Upper lobe of right lung (tissue), 1 donor: ENCODE measurements around the gene COQ2. TPM values are rescaled to one million over a fixed set of nuclear protein-coding genes. Genes with fewer than 3 reads are reported as not detected.

ENCODE experiments used
- ATAC-seq: fragments of 200-7000 bp; cut with Tn5 transposase; one replicate; pipeline ENCODE4 v1.9.1; 2020; ENCODE audit warnings: mild to moderate bottlenecking, moderate library complexity
- DNase-seq: peaks from one replicate; pipeline ENCODE4 v3.0.0-alpha.2; 2020
- H3K27ac ChIP-seq: fragments of 200-600 bp; one replicate; pipeline ENCODE4 v1.8.0; 2022
- H3K27me3 ChIP-seq: fragments of 200-600 bp; one replicate; pipeline ENCODE4 v1.8.0; 2022; ENCODE audit warnings: mild to moderate bottlenecking
- H3K36me3 ChIP-seq: fragments of 200-600 bp; one replicate; pipeline ENCODE4 v1.8.0; 2022
- H3K4me1 ChIP-seq: fragments of 200-600 bp; one replicate; pipeline ENCODE4 v1.8.0; 2022
- H3K4me3 ChIP-seq: fragments of 200-600 bp; one replicate; pipeline ENCODE4 v1.8.0; 2022; ENCODE audit warnings: mild to moderate bottlenecking
- H3K9me3 ChIP-seq: fragments of 200-600 bp; one replicate; pipeline ENCODE4 v1.8.0; 2022
- intact Hi-C: fragments of 100-400 bp; cut with DNase I; formaldehyde crosslinking; loops from one replicate; pipeline ENCODE4 v1.11.0; 2022
- total RNA-seq: library from RNA; stranded (reverse); fragmentation: NEBNext Ultra II Directional; extraction: Animal tissue kit (Norgen Biotek cat#: 25700); gene quantifications from one replicate; pipeline ENCODE4 v1.2.1, GENCODE V29; 2021
- TF ChIP-seq, protein P1 (sequence below): fragments of 200-600 bp; IDR thresholded peaks from one replicate; pipeline ENCODE4 v1.8.0; 2022; ENCODE audit warnings: antibody characterized with exemption
- donor health status: DM: no; HTN: yes; CAD: no; lungs with severe emphysema.

Gene COQ2
- total RNA-seq, 1 donor from 2014 or later = 12.4 TPM

- ATAC-seq (no peak), DNase-seq (no peak)
- no peaks in the 10 kb centered on the region for H3K27me3 ChIP-seq
- no peaks in the 10 kb centered on the region for H3K4me1 ChIP-seq
- H3K9me3 ChIP-seq = no peaks in the 10 kb centered on the region
- H3K36me3 ChIP-seq = peaks cover 17% of the 10 kb centered on the region
- TF ChIP-seq, protein P1, sequence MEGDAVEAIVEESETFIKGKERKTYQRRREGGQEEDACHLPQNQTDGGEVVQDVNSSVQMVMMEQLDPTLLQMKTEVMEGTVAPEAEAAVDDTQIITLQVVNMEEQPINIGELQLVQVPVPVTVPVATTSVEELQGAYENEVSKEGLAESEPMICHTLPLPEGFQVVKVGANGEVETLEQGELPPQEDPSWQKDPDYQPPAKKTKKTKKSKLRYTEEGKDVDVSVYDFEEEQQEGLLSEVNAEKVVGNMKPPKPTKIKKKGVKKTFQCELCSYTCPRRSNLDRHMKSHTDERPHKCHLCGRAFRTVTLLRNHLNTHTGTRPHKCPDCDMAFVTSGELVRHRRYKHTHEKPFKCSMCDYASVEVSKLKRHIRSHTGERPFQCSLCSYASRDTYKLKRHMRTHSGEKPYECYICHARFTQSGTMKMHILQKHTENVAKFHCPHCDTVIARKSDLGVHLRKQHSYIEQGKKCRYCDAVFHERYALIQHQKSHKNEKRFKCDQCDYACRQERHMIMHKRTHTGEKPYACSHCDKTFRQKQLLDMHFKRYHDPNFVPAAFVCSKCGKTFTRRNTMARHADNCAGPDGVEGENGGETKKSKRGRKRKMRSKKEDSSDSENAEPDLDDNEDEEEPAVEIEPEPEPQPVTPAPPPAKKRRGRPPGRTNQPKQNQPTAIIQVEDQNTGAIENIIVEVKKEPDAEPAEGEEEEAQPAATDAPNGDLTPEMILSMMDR = no peak
- no peak overlapping the region for H3K27ac ChIP-seq
- intact Hi-C loops = loop anchor here (10.0 kb wide), 1 partner anchor 187 kb away; no protein-coding TSS in a partner anchor
- no peak overlapping the region for H3K4me3 ChIP-seq
Measured at GRCh38 chr4:83261307-83261706, 23.3 kb downstream of the COQ2 start.

DNA sequence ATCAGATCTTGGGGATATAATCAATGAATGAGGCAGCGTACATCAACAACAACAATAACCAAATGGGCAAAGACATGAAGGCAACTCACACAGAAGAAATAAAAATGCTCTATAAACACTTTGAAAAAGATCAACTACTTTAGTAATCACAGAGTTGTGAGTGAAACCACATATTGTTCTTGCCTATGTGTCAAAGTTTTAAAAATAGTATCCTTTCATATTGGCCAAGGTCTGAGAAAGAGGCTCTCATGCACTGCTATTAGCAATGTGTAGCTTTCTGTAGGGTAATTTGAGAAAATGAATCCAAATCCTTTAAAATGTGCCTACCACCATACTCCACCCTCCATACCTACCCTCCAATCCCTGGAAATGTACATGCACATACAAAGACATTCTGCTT is 25.0 kb downstream of the COQ2 start:
- H3K4me1 ChIP-seq = peaks cover 11% of the 10 kb centered on the region
- no peak for ATAC-seq
- no peaks in the 10 kb centered on the region for H3K9me3 ChIP-seq
- DNase-seq = no peak
- no peaks in the 10 kb centered on the region for H3K27me3 ChIP-seq
- no peak overlapping the region for H3K27ac ChIP-seq
- intact Hi-C loops = no loop called here
- H3K36me3 ChIP-seq = peaks cover 10% of the 10 kb centered on the region
- TF ChIP-seq, protein P1 = no peak
- H3K4me3 ChIP-seq = no peak overlapping the region

- Histone ChIP-seq H3K9me3 (no peaks in the 10 kb centered on the region), H3K4me1 (peaks cover 11% of the 10 kb centered on the region), H3K27me3 (no peaks in the 10 kb centered on the region), H3K36me3 (peaks cover 9% of the 10 kb centered on the region), H3K4me3 (no peak overlapping the region), H3K27ac (no peak overlapping the region)
- DNase-seq (no peak), ATAC-seq (no peak)
- intact Hi-C loops = no loop called here
- TF ChIP-seq, protein P1 = no peak
Measured at GRCh38 chr4:83258461-83258860, 26.1 kb downstream of the COQ2 start.

DNA sequence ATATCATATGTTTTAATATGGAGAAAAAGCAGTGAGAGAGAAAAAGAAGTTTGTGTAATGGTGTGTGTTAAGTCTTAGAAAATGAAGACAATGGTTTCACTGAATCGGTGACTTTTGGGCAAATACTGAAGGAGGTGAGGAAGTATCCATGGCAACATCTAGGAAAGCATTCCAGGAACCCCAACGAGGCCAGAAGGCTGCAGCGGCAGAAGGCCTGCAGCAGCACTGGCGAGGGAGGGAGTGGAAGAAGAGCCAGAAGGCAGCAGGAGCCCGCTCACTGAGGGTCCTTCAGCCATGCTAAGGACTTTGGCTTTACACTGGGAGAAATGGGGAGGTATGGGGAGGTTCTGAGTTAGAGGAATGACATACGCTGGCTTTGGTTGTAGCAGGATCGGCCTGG is 26.8 kb downstream of the COQ2 start:
- H3K9me3 ChIP-seq = no peaks in the 10 kb centered on the region
- intact Hi-C loops = no loop called here
- no peaks in the 10 kb centered on the region for H3K27me3 ChIP-seq
- DNase-seq = no peak
- no peak overlapping the region for H3K27ac ChIP-seq
- TF ChIP-seq, protein P1 = no peak
- peaks cover 9% of the 10 kb centered on the region for H3K36me3 ChIP-seq
- H3K4me1 ChIP-seq = peaks cover 11% of the 10 kb centered on the region
- no peak for ATAC-seq
- no peak overlapping the region for H3K4me3 ChIP-seq

- Histone ChIP-seq H3K27ac (no peak overlapping the region), H3K4me3 (no peak overlapping the region), H3K27me3 (no peaks in the 10 kb centered on the region), H3K4me1 (peaks cover 11% of the 10 kb centered on the region), H3K9me3 (no peaks in the 10 kb centered on the region), H3K36me3 (no peaks in the 10 kb centered on the region)
- no peak for DNase-seq
- intact Hi-C loops = no loop called here
- TF ChIP-seq, protein P1 = no peak
- ATAC-seq = no peak
Measured at GRCh38 chr4:83255584-83255983, 29.0 kb downstream of the COQ2 start.

GRCh38 chr4:83252782-83253405 is 31.7 kb downstream of the COQ2 start:
- H3K36me3 ChIP-seq = no peaks in the 10 kb centered on the region
- H3K27ac ChIP-seq = no peak overlapping the region
- H3K9me3 ChIP-seq = no peaks in the 10 kb centered on the region
- TF ChIP-seq, protein P1 = peak; percentile 63
- peaks cover 11% of the 10 kb centered on the region for H3K4me1 ChIP-seq
- no peak for DNase-seq
- intact Hi-C loops = no loop called here
- H3K27me3 ChIP-seq = no peaks in the 10 kb centered on the region
- peak; percentile 90 for ATAC-seq
- no peak overlapping the region for H3K4me3 ChIP-seq
